HEK293T (cell line): ENCODE data around the gene ASF1B.

Experiments used
- FOXK2 ChIP-seq: fragments of 450-650 bp; IDR thresholded peaks from 2 replicates; pipeline ENCODE4 v1.6.1; 2016; ENCODE audit warnings: mild to moderate bottlenecking
- SP1 ChIP-seq: fragments of 450-650 bp; IDR thresholded peaks from 2 replicates; pipeline ENCODE4 v1.6.1; 2017
- TARDBP ChIP-seq: fragments of 450-650 bp; IDR thresholded peaks from 2 replicates; pipeline ENCODE4 v1.6.1; 2016
- ZNF384 ChIP-seq: fragments of 450-650 bp; IDR thresholded peaks from 2 replicates; pipeline ENCODE4 v1.6.1; 2016
- TF ChIP-seq, protein P1 (sequence below): fragments of 450-650 bp; IDR thresholded peaks from 2 replicates; pipeline ENCODE4 v1.6.1; 2016

DNA sequence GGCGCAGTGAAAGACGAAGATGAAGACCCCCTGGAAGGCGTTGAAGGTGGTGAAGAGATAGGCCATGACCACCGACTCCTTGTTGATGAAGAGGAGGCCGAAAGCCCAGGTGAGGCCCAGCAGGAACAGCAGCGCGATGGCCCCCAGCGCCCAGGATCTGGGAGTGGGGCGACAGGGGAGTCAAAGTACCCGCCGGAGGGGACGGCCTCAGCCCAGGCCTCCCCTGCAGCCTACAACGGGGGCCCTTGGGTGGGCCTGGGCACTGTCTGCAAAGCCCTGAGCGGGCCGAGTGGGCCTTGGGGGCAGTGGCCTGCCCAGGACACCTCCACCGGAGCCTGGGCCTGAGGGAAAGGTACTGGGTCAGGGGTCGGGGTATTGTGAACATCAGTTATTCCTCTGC lies 19.0 kb upstream of the ASF1B start:
- TF ChIP-seq FOXK2 (no peak), SP1 (no peak), TARDBP (no peak), ZNF384 (no peak)
- TF ChIP-seq, protein P1, sequence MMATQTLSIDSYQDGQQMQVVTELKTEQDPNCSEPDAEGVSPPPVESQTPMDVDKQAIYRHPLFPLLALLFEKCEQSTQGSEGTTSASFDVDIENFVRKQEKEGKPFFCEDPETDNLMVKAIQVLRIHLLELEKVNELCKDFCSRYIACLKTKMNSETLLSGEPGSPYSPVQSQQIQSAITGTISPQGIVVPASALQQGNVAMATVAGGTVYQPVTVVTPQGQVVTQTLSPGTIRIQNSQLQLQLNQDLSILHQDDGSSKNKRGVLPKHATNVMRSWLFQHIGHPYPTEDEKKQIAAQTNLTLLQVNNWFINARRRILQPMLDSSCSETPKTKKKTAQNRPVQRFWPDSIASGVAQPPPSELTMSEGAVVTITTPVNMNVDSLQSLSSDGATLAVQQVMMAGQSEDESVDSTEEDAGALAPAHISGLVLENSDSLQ, result no peak
